ENCODE data around the gene H2BW2.

The H2BW2 gene

DNA sequence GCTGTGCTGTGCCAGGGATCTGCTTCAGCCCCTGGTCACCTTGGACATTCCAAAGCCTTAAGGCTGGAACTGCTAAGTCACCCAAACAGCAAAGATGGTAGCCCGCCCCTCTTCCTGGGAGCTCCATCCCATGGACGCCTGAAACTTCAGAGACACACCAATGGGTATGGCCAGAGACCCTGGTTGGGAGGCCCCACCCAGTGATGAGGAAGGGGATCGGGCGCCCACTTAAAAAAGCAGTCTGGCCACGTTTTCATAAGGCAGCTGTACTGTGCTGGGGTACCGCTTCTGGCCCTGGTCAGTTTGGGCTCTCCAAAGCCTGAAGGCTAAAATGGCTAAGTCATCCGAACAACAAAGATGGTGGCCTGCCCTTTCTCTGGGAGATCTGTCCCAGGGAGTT lies 45.7 kb downstream of the H2BW2 start:
- TF ChIP-seq, protein P1, sequence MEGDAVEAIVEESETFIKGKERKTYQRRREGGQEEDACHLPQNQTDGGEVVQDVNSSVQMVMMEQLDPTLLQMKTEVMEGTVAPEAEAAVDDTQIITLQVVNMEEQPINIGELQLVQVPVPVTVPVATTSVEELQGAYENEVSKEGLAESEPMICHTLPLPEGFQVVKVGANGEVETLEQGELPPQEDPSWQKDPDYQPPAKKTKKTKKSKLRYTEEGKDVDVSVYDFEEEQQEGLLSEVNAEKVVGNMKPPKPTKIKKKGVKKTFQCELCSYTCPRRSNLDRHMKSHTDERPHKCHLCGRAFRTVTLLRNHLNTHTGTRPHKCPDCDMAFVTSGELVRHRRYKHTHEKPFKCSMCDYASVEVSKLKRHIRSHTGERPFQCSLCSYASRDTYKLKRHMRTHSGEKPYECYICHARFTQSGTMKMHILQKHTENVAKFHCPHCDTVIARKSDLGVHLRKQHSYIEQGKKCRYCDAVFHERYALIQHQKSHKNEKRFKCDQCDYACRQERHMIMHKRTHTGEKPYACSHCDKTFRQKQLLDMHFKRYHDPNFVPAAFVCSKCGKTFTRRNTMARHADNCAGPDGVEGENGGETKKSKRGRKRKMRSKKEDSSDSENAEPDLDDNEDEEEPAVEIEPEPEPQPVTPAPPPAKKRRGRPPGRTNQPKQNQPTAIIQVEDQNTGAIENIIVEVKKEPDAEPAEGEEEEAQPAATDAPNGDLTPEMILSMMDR (IDR thresholded peaks at IDR 0.05; ENCODE audit: low read depth, low read length, missing control alignments): no peak
- no peak for DNase-seq (ENCODE audit: low read depth)
- no peak overlapping the region for H3K4me3 ChIP-seq (ENCODE audit: low read depth, low read length)

DNA sequence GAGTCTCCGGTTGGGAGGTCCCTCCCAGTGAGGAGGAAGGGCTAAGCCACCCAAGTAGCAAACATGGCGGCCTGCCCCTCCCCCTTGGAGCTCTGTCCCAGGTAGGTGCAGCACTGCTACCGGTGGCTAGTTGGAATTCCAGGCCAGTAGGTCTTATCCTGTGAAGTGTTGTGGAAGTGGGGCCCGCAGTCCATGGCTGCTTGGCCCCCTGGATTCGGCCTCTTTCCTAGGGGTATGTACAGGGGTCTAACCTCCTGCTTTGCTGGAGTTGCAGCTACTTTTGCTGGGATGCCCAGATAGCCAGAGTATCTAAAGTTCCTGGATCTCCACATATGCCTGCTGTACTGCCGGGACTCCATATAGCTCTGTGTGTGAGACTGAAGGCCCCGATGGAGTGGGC lies 46.2 kb downstream of the H2BW2 start:
- TF ChIP-seq, protein P1 (IDR thresholded peaks at IDR 0.05; ENCODE audit: low read depth, low read length, missing control alignments): no peak
- DNase-seq (ENCODE audit: low read depth): no peak
- H3K4me3 ChIP-seq (ENCODE audit: low read depth, low read length): no peak overlapping the region
